Measurements from ENCODE around the gene MOB3B. TPM values are rescaled to one million over a fixed set of nuclear protein-coding genes. Genes with fewer than 3 reads are reported as not detected.

MOB3B gene
- polyA plus RNA-seq, 2 of the 4 experiments (the other 2 are of a cell fraction): 6.0 to 6.4 TPM

DNA sequence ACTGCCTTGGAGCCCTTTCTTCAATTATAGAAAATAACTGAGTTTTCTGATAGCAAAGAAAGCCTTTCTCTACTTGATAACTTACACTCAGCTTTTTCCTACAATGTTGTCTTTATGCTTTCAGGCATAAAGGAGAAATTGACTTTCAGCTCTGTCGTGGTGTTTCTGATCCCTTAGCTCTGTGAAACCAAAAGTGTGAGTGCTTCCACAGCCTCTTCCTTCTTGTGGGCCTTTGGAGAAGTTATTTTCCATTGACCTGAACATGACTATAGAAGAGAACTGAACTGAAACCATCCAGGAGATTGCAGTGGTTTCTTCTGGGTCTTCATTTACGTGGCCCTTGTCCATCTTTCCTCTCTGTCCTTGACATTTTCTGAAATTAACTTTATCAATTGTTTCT is 173.2 kb downstream of the MOB3B start:
- Histone ChIP-seq H3K9me3 (no peaks in the 10 kb centered on the region), H3K4me1 (no peaks in the 10 kb centered on the region), H3K4me3 (no peak overlapping the region), H3K27ac (no peak overlapping the region), H3K4me2 (no peak overlapping the region)
- DNase-seq (ENCODE audit: low read depth in 1 of 2, low spot score in 1 of 2) (no peak), FAIRE-seq (no peak), ATAC-seq (no peak)
- TF ChIP-seq FOXS1 (CRISPR knock-in tag; IDR thresholded peaks at IDR 0.05): no peak
- TF ChIP-seq ZSCAN20 (CRISPR knock-in tag; IDR thresholded peaks at IDR 0.05): no peak
- no peak for TF ChIP-seq HMGXB4 (CRISPR knock-in tag; IDR thresholded peaks at IDR 0.05; ENCODE audit: borderline replicate concordance)
- TF ChIP-seq RFX5 (IDR thresholded peaks at IDR 0.05): no peak
- TF ChIP-seq, protein P1, sequence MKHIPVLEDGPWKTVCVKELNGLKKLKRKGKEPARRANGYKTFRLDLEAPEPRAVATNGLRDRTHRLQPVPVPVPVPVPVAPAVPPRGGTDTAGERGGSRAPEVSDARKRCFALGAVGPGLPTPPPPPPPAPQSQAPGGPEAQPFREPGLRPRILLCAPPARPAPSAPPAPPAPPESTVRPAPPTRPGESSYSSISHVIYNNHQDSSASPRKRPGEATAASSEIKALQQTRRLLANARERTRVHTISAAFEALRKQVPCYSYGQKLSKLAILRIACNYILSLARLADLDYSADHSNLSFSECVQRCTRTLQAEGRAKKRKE (CRISPR knock-in tag; IDR thresholded peaks at IDR 0.05; ENCODE audit: low read depth): no peak
- no peak for TF ChIP-seq ELK1 (IDR thresholded peaks at IDR 0.05; ENCODE audit: low read depth, low read length)
- TF ChIP-seq, protein P2, sequence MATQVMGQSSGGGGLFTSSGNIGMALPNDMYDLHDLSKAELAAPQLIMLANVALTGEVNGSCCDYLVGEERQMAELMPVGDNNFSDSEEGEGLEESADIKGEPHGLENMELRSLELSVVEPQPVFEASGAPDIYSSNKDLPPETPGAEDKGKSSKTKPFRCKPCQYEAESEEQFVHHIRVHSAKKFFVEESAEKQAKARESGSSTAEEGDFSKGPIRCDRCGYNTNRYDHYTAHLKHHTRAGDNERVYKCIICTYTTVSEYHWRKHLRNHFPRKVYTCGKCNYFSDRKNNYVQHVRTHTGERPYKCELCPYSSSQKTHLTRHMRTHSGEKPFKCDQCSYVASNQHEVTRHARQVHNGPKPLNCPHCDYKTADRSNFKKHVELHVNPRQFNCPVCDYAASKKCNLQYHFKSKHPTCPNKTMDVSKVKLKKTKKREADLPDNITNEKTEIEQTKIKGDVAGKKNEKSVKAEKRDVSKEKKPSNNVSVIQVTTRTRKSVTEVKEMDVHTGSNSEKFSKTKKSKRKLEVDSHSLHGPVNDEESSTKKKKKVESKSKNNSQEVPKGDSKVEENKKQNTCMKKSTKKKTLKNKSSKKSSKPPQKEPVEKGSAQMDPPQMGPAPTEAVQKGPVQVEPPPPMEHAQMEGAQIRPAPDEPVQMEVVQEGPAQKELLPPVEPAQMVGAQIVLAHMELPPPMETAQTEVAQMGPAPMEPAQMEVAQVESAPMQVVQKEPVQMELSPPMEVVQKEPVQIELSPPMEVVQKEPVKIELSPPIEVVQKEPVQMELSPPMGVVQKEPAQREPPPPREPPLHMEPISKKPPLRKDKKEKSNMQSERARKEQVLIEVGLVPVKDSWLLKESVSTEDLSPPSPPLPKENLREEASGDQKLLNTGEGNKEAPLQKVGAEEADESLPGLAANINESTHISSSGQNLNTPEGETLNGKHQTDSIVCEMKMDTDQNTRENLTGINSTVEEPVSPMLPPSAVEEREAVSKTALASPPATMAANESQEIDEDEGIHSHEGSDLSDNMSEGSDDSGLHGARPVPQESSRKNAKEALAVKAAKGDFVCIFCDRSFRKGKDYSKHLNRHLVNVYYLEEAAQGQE (IDR thresholded peaks at IDR 0.05): no peak
- TF ChIP-seq, protein P3, sequence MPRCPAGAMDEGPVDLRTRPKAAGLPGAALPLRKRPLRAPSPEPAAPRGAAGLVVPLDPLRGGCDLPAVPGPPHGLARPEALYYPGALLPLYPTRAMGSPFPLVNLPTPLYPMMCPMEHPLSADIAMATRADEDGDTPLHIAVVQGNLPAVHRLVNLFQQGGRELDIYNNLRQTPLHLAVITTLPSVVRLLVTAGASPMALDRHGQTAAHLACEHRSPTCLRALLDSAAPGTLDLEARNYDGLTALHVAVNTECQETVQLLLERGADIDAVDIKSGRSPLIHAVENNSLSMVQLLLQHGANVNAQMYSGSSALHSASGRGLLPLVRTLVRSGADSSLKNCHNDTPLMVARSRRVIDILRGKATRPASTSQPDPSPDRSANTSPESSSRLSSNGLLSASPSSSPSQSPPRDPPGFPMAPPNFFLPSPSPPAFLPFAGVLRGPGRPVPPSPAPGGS (IDR thresholded peaks at IDR 0.05): no peak
- TF ChIP-seq ZC3H11A (IDR thresholded peaks at IDR 0.05): no peak
- POLR2A ChIA-PET: no interaction called here
- WGBS (ENCODE audit: missing lambda C conversion rate): 68% methylated on average over 2 of the region's 2 CpGs
- CTCF ChIA-PET: interaction anchor here (1.5 kb wide), 1 partner anchor 159 kb away, joined by 3 read pairs; no protein-coding TSS in a partner anchor

GRCh38 chr9:27355166-27355565 is 174.4 kb downstream of the MOB3B start:
- POLR2A ChIA-PET: no interaction called here
- H3K27ac ChIP-seq: no peak overlapping the region
- H3K4me1 ChIP-seq: no peaks in the 10 kb centered on the region
- ATAC-seq: no peak
- DNase-seq (ENCODE audit: low read depth in 1 of 2, low spot score in 1 of 2): no peak
- FAIRE-seq: no peak
- TF ChIP-seq SMC3 (IDR thresholded peaks at IDR 0.05) (no peak), EHMT2 (IDR thresholded peaks at IDR 0.05; ENCODE audit: low read depth) (no peak), CHD4 (IDR thresholded peaks at IDR 0.05; ENCODE audit: borderline replicate concordance) (no peak), BHLHE40 (IDR thresholded peaks at IDR 0.05; ENCODE audit: low read depth, low read length) (no peak), GATA3 (IDR thresholded peaks at IDR 0.05; ENCODE audit: borderline replicate concordance) (no peak), FOXS1 (CRISPR knock-in tag; IDR thresholded peaks at IDR 0.05) (no peak)
- TF ChIP-seq, protein P1 (CRISPR knock-in tag; IDR thresholded peaks at IDR 0.05; ENCODE audit: low read depth): no peak
- TF ChIP-seq, protein P4, sequence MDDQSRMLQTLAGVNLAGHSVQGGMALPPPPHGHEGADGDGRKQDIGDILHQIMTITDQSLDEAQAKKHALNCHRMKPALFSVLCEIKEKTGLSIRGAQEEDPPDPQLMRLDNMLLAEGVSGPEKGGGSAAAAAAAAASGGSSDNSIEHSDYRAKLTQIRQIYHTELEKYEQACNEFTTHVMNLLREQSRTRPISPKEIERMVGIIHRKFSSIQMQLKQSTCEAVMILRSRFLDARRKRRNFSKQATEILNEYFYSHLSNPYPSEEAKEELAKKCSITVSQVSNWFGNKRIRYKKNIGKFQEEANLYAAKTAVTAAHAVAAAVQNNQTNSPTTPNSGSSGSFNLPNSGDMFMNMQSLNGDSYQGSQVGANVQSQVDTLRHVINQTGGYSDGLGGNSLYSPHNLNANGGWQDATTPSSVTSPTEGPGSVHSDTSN (IDR thresholded peaks at IDR 0.05): no peak
- TF ChIP-seq, protein P2 (IDR thresholded peaks at IDR 0.05): no peak
- 85% methylated on average over 3 of the region's 3 CpGs for WGBS (ENCODE audit: missing lambda C conversion rate)
- H3K4me3 ChIP-seq: no peak overlapping the region
- H3K4me2 ChIP-seq: no peak overlapping the region
- CTCF ChIA-PET: interaction anchor here (0.7 to 2.1 kb wide), 3 partner anchors 9 to 53 kb away, joined by 3 to 4 read pairs (median 3); no protein-coding TSS in a partner anchor
- no peaks in the 10 kb centered on the region for H3K9me3 ChIP-seq
